ENCODE results near the gene STAC2.

GRCh38 chr17:39173080-39173479 is 52.7 kb downstream of the STAC2 start:
- TF ChIP-seq ZNF274 (IDR thresholded peaks at IDR 0.05; ENCODE audit: low read depth, low read length) (no peak), YY1 (IDR thresholded peaks at IDR 0.05; ENCODE audit: insufficient read depth, insufficient read length) (no peak)

Data from NT2/D1 (cell line).